Stimulated activated CD8-positive, alpha-beta memory T cell treated with anti-CD3 and anti-CD28 coated beads, Interleukin-4, amount 100 ng/mL, for 48 hours (primary cell): ENCODE measurements around the gene OR52I2.

ENCODE experiments used
- DNase-seq: peaks from one replicate; pipeline ENCODE4 v3.0.0-alpha.2; 2020

Gene OR52I2

GRCh38 chr11:4610258-4610935, 28.9 kb downstream of the OR52I2 start:
- no peak for DNase-seq

GRCh38 chr11:4611986-4612385, 30.4 kb downstream of the OR52I2 start:
- no peak for DNase-seq

- DNase-seq: no peak
These were observed 34.4 kb downstream of the OR52I2 start for GRCh38 chr11:4615856-4616444.

GRCh38 chr11:4619514-4619913, 38.0 kb downstream of the OR52I2 start:
- no peak for DNase-seq

GRCh38 chr11:4626207-4627099, 44.9 kb downstream of the OR52I2 start:
- DNase-seq: peak; percentile 77

GRCh38 chr11:4636136-4636535, 54.6 kb downstream of the OR52I2 start:
- DNase-seq: no peak

- peak; percentile 81 for DNase-seq
These were observed 55.6 kb downstream of the OR52I2 start, which contains the start of gene OR51D1 for GRCh38 chr11:4636962-4637661. TSS of gene OR51D1 (plus strand) at chr11:4637477. CDS start at chr11:4639791, 2,314 bp downstream.

GRCh38 chr11:4637662-4638047, 56.1 kb downstream of the OR52I2 start:
- no peak for DNase-seq

- no peak for DNase-seq
These were observed 58.4 kb downstream of the OR52I2 start for GRCh38 chr11:4639931-4640330.

GRCh38 chr11:4641501-4641900, 60.0 kb downstream of the OR52I2 start:
- no peak for DNase-seq

GRCh38 chr11:4642043-4642442, 60.5 kb downstream of the OR52I2 start:
- DNase-seq: no peak
